ENCODE measurements around the gene BCL2. TPM values are rescaled to one million over a fixed set of nuclear protein-coding genes. Genes with fewer than 3 reads are reported as not detected.
"Not testable (repeated sequence)": the region's sequence is repeated elsewhere in the genome, so short reads cannot be mapped to it uniquely, and the experiment has no call there.

The BCL2 gene
- total and polyA plus RNA-seq, 2 donors from 2014 or later, result 6.0 to 39.2 TPM

DNA sequence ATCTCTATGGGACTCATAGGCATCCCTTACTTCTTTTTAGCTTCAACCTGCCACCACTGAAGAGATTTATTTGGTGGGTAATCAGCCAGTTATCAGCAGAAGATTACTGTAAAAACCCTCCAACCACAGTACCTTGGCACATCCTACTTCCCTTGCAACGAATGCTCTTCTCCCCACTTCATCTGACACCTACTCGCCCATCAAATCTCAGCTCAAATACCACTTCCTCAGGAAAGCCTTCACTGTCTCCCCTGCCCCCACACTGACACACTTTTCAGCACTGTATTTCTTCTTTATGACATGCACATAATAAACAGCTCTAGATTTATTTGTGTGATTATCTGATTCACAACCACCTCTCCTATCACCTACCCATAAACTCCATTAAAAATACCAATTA is 44.4 kb upstream of the BCL2 start:
- H3K27ac ChIP-seq (ENCODE audit: low read depth in 2 of 2, low read length in 2 of 2), result no peak overlapping the region

DNA sequence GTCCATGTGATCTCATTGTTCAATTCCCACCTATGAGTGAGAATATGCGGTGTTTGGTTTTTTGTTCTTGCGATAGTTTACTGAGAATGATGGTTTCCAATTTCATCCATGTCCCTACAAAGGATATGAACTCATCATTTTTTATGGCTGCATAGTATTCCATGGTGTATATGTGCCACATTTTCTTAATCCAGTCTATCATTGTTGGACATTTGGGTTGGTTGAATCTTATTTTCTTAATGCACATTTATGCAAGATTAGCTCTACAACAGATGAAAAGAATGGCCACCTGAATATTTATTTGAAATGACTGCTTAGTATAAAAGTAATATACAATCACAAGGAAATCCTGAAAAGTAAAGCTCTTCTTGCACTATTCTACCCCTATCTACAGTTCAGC is 43.9 kb upstream of the BCL2 start:
- peaks cover 0 to 24% (median 0%) of the 10 kb centered on the region in 3 donors for H3K36me3 ChIP-seq (ENCODE audit: control insufficient read depth in 2 of 3, insufficient read depth in 3 of 3, low read length in 3 of 3)
- intact Hi-C loops (cut with DNase I); H3K27me3 ChIP-seq (ENCODE audit: control insufficient read depth, insufficient read depth, low read length); H3K9me3 ChIP-seq (ENCODE audit: control insufficient read depth in 2 of 3, insufficient read depth in 1 of 3, low read length in 3 of 3); H3K4me3 ChIP-seq (ENCODE audit: low read length in 3 of 3); H3K27ac ChIP-seq (ENCODE audit: low read depth in 2 of 2, low read length in 2 of 2); FAIRE-seq; H3K4me1 ChIP-seq (ENCODE audit: control insufficient read depth in 2 of 3, insufficient read depth in 2 of 3, low read depth in 1 of 3, low read length in 3 of 3); H3K9ac ChIP-seq (ENCODE audit: low read length in 3 of 3); DNase-seq: not testable (repeated sequence)

More for the DNA sequence above, 44.4 kb upstream of the BCL2 start:
- no peak overlapping the region for H3K9ac ChIP-seq (ENCODE audit: low read length in 3 of 3)
- no peaks in the 10 kb centered on the region for H3K27me3 ChIP-seq (ENCODE audit: control insufficient read depth, insufficient read depth, low read length)
- H3K9me3 ChIP-seq (ENCODE audit: control insufficient read depth in 2 of 3, insufficient read depth in 1 of 3, low read length in 3 of 3), result no peaks in the 10 kb centered on the region
- H3K4me1 ChIP-seq (ENCODE audit: control insufficient read depth in 2 of 3, insufficient read depth in 2 of 3, low read depth in 1 of 3, low read length in 3 of 3), result peaks cover 0 to 3% (median 0%) of the 10 kb centered on the region in 3 donors
- FAIRE-seq (no peak), DNase-seq (no peak)
- TF ChIP-seq, protein P1, sequence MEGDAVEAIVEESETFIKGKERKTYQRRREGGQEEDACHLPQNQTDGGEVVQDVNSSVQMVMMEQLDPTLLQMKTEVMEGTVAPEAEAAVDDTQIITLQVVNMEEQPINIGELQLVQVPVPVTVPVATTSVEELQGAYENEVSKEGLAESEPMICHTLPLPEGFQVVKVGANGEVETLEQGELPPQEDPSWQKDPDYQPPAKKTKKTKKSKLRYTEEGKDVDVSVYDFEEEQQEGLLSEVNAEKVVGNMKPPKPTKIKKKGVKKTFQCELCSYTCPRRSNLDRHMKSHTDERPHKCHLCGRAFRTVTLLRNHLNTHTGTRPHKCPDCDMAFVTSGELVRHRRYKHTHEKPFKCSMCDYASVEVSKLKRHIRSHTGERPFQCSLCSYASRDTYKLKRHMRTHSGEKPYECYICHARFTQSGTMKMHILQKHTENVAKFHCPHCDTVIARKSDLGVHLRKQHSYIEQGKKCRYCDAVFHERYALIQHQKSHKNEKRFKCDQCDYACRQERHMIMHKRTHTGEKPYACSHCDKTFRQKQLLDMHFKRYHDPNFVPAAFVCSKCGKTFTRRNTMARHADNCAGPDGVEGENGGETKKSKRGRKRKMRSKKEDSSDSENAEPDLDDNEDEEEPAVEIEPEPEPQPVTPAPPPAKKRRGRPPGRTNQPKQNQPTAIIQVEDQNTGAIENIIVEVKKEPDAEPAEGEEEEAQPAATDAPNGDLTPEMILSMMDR (IDR thresholded peaks at IDR 0.05; ENCODE audit: borderline replicate concordance, extremely low read depth, insufficient read depth), result no peak
- H3K4me3 ChIP-seq (ENCODE audit: low read length in 3 of 3), result no peak overlapping the region
- intact Hi-C loops (cut with DNase I), result no loop called here
- H3K36me3 ChIP-seq (ENCODE audit: control insufficient read depth in 2 of 3, insufficient read depth in 3 of 3, low read length in 3 of 3), result peaks cover 0 to 24% (median 0%) of the 10 kb centered on the region in 3 donors

DNA sequence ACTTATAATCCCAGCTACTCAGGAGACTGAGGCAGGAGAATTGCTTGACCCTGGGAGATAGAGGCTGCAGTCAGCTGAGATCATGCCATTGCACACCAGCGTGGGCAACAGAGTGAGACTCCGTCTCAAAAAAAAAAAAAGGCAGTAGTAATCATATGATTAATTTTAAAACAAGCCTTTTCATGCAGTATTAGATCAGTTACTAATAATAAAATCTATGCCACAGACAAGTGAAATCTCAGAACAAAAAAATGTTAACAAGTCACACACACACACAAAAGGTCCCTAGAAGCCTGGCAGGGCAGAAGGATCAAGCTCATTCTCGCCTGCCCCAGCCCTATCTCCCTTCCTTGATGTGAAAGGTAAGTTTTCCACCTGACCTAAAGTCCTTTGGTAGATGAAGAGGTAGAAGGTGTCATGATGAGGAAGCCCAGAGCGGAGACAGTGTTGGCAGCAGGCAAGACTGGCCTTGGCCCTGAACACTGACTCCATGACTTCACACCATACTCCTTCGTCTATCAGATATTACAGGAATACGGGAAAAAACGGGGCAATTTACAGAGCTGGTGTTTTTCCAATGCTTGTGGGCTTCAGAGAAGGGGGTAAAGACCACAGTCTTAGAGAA is 36.8 kb upstream of the BCL2 start:
- Histone ChIP-seq H3K9ac (ENCODE audit: low read length in 3 of 3) (no peak overlapping the region), H3K27ac (ENCODE audit: low read depth in 2 of 2, low read length in 2 of 2) (no peak overlapping the region), H3K4me3 (ENCODE audit: low read length in 3 of 3) (no peak overlapping the region), H3K9me3 (ENCODE audit: control insufficient read depth in 2 of 3, insufficient read depth in 1 of 3, low read length in 3 of 3) (no peaks in the 10 kb centered on the region), H3K27me3 (ENCODE audit: control insufficient read depth, insufficient read depth, low read length) (no peaks in the 10 kb centered on the region), H3K4me1 (ENCODE audit: control insufficient read depth in 2 of 3, insufficient read depth in 2 of 3, low read depth in 1 of 3, low read length in 3 of 3) (no peaks in the 10 kb centered on the region), H3K36me3 (ENCODE audit: control insufficient read depth in 2 of 3, insufficient read depth in 3 of 3, low read length in 3 of 3) (peaks cover 6 to 36% (median 18%) of the 10 kb centered on the region in 3 donors)
- no peak for DNase-seq
- FAIRE-seq, result no peak
- TF ChIP-seq, protein P1 (IDR thresholded peaks at IDR 0.05; ENCODE audit: borderline replicate concordance, extremely low read depth, insufficient read depth), result no peak
- intact Hi-C loops (cut with DNase I), result no loop called here

DNA sequence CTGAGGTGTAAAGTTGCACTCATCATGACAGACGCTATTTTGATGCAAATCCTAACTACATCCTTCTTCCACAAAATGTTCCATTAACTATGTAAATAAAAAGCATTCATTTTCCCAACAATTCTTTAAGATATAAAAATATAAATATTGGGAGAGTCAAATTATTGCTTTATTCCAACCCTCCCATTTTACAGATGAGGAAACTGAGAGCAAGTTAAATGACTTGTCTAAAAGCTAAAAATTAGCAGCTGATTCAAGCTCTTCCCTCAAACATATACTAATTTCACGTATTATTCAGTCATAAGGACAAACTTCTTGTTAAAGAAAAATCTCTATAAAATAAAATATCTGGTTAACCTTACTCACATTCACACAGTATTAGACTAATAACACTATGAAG is 30.7 kb upstream of the BCL2 start:
- H3K9ac ChIP-seq (ENCODE audit: low read length in 3 of 3), result no peak overlapping the region
- no peaks in the 10 kb centered on the region for H3K9me3 ChIP-seq (ENCODE audit: control insufficient read depth in 2 of 3, insufficient read depth in 1 of 3, low read length in 3 of 3)
- TF ChIP-seq, protein P1 (IDR thresholded peaks at IDR 0.05; ENCODE audit: borderline replicate concordance, extremely low read depth, insufficient read depth), result no peak
- H3K4me3 ChIP-seq (ENCODE audit: low read length in 3 of 3), result no peak overlapping the region
- peaks cover 10 to 50% (median 39%) of the 10 kb centered on the region in 3 donors for H3K36me3 ChIP-seq (ENCODE audit: control insufficient read depth in 2 of 3, insufficient read depth in 3 of 3, low read length in 3 of 3)
- no peaks in the 10 kb centered on the region for H3K27me3 ChIP-seq (ENCODE audit: control insufficient read depth, insufficient read depth, low read length)
- no peak for DNase-seq
- H3K4me1 ChIP-seq (ENCODE audit: control insufficient read depth in 2 of 3, insufficient read depth in 2 of 3, low read depth in 1 of 3, low read length in 3 of 3), result peaks cover 0 to 1% (median under 1%) of the 10 kb centered on the region in 3 donors
- H3K27ac ChIP-seq (ENCODE audit: low read depth in 2 of 2, low read length in 2 of 2), result no peak overlapping the region
- intact Hi-C loops (cut with DNase I), result no loop called here
- no peak for FAIRE-seq
